ENCODE measurements around the gene ENKUR. TPM values are rescaled to one million over a fixed set of nuclear protein-coding genes. Genes with fewer than 3 reads are reported as not detected.

Gene ENKUR
- total and polyA plus RNA-seq, 3 donors from 2014 or later = 2.2 to 6.2 (median 2.5) TPM

DNA sequence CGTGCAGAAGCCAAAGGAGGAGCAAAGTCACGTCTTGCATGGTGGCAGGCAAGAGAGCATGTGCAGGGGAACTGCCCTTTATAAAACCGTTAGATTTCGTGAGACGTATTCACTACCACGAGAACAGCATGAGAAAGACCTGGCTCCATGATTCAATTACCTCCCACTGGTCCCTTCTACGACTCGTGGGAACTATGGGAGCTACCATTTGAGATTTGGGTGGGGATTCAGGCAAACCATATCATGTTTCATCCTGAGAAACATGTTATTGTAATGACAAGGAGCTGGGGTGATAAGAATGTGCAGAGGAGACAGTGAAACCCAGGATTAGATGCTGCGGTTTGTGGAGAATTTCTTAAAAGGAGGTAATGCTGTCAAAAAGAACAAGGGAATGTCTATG lies 34.4 kb upstream of the ENKUR start:
- no peaks in the 10 kb centered on the region for H3K9me3 ChIP-seq
- H3K36me3 ChIP-seq (ENCODE audit: low read depth, missing control alignments) = no peaks in the 10 kb centered on the region
- intact Hi-C loops (cut with DNase I; ENCODE audit: low total_unique reads) = no loop called here
- H3K4me3 ChIP-seq = no peak overlapping the region
- no peak overlapping the region for H3K27ac ChIP-seq
- TF ChIP-seq, protein P1, sequence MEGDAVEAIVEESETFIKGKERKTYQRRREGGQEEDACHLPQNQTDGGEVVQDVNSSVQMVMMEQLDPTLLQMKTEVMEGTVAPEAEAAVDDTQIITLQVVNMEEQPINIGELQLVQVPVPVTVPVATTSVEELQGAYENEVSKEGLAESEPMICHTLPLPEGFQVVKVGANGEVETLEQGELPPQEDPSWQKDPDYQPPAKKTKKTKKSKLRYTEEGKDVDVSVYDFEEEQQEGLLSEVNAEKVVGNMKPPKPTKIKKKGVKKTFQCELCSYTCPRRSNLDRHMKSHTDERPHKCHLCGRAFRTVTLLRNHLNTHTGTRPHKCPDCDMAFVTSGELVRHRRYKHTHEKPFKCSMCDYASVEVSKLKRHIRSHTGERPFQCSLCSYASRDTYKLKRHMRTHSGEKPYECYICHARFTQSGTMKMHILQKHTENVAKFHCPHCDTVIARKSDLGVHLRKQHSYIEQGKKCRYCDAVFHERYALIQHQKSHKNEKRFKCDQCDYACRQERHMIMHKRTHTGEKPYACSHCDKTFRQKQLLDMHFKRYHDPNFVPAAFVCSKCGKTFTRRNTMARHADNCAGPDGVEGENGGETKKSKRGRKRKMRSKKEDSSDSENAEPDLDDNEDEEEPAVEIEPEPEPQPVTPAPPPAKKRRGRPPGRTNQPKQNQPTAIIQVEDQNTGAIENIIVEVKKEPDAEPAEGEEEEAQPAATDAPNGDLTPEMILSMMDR (IDR thresholded peaks at IDR 0.05) = no peak
- TF ChIP-seq POLR2A (IDR thresholded peaks at IDR 0.05) = no peak
- 87 to 91% methylated on average over 9 of the region's 9 CpGs for WGBS, 2 donors
- H3K27me3 ChIP-seq = no peaks in the 10 kb centered on the region
- DNase-seq = no peak
- peaks cover 3% of the 10 kb centered on the region for H3K4me1 ChIP-seq

- no peak for DNase-seq
Measured at GRCh38 chr10:25049966-25050365, 34.0 kb upstream of the ENKUR start.

DNA sequence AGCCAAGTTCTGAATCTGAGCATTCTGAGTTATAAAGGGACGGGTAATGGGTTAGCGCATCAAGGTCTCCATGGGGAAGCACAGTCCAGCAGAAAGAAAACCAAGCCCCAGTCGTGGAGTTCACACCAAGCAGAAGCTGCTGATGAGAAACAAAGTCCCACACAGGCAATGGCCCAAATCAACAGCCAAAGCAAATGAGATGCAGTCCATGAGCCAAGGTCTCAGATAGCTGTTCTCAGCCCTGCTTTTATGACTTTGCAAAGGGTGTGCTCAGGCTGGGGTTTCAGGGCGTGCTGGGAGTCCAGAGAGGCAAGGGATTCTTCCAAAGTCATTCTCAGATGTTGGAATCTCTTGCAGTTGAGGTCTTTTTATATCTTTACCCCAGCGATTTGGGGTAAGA lies 32.5 kb upstream of the ENKUR start:
- peak overlapping the region in 1 of 2 donors; percentile 17 for H3K27ac ChIP-seq
- H3K4me3 ChIP-seq = no peak overlapping the region
- H3K36me3 ChIP-seq (ENCODE audit: low read depth, missing control alignments) = no peaks in the 10 kb centered on the region
- TF ChIP-seq, protein P1 (IDR thresholded peaks at IDR 0.05) = no peak
- TF ChIP-seq POLR2A (IDR thresholded peaks at IDR 0.05) = no peak
- DNase-seq = peak; percentile 64
- 49 to 57% methylated on average over 5 of the region's 5 CpGs for WGBS, 2 donors
- no peaks in the 10 kb centered on the region for H3K27me3 ChIP-seq
- intact Hi-C loops (cut with DNase I; ENCODE audit: low total_unique reads) = no loop called here
- H3K4me1 ChIP-seq = peaks cover 3% of the 10 kb centered on the region
- no peaks in the 10 kb centered on the region for H3K9me3 ChIP-seq

More at GRCh38 chr10:25049966-25050365, 34.0 kb upstream of the ENKUR start:
- Histone ChIP-seq H3K4me3 (no peak overlapping the region), H3K27ac (no peak overlapping the region), H3K4me1 (peaks cover 3% of the 10 kb centered on the region), H3K36me3 (ENCODE audit: low read depth, missing control alignments) (no peaks in the 10 kb centered on the region), H3K9me3 (no peaks in the 10 kb centered on the region), H3K27me3 (no peaks in the 10 kb centered on the region)
- no peak for TF ChIP-seq POLR2A (IDR thresholded peaks at IDR 0.05)
- TF ChIP-seq, protein P1 (IDR thresholded peaks at IDR 0.05) = no peak
- 92 to 95% methylated on average over 2 of the region's 2 CpGs for WGBS, 2 donors
- intact Hi-C loops (cut with DNase I; ENCODE audit: low total_unique reads) = no loop called here

DNA sequence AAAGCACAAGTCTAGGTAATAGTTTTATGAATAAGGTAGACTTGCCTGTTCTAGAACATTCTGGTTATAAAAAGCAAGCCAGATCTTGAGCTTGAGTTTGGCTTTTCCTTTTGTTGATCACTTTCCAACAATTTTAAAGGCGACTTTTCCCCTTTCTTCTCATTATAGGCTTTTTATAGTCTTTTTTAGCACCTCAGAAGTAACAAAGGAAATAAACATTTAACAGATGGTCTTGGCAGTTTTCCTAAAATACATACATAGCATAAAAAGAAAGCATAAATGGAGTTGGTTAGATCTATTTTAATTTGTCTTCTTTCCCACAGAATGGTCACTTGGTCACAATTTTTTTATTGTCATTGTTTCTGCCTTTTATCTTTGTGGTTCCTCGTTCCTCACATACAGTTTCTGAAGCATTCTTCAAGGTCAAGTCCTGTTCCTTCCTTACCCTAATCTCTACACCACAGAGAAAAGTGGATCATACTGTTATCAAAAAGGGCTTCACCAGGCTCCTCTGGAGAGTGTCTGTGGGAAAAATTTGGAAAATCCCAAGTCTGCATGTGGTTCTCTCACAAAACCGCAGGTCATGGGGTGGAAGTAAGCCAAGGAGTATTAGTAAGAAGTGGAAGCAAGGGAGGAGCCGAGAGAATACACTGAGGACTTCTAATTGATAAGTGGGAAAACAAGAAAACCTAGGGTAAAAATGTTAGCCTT lies 31.8 kb upstream of the ENKUR start:
- WGBS, 2 donors = 30 to 34% methylated on average over 4 of the region's 4 CpGs
- H3K27me3 ChIP-seq = no peaks in the 10 kb centered on the region

More for the DNA sequence above, 31.8 kb upstream of the ENKUR start:
- H3K4me3 ChIP-seq = no peak overlapping the region
- H3K9me3 ChIP-seq = no peaks in the 10 kb centered on the region
- H3K36me3 ChIP-seq (ENCODE audit: low read depth, missing control alignments) = no peaks in the 10 kb centered on the region
- TF ChIP-seq, protein P1 (IDR thresholded peaks at IDR 0.05) = no peak
- no peak for TF ChIP-seq POLR2A (IDR thresholded peaks at IDR 0.05)
- peak; percentile 53 for DNase-seq
- intact Hi-C loops (cut with DNase I; ENCODE audit: low total_unique reads) = no loop called here
- H3K4me1 ChIP-seq = peaks cover 3% of the 10 kb centered on the region
- H3K27ac ChIP-seq = peak overlapping the region in 1 of 2 donors; percentile 17
